K562 (cell line): ENCODE results near the gene MAD1L1.

Experiments
- MAZ ChIP-seq, 2 experiments: fragments of 450-650 bp in 1 of 2; sonication (generic) in 1 of 2; formaldehyde crosslinking; IDR thresholded peaks in 1 of 2; conservative IDR thresholded peaks in 1 of 2; 2 replicates each; pipeline versions ENCODE4 v1.4.0 to v1.5.0; 2020; ENCODE audit warnings: mild to moderate bottlenecking in 1 of 2, missing genetic modification reagents in 1 of 2
- POLR2A ChIP-seq: fragments of 450-650 bp; conservative IDR thresholded peaks from 2 replicates; pipeline ENCODE4 v1.6.1; 2016
- SPI1 ChIP-seq: IDR thresholded peaks from 2 replicates; pipeline ENCODE4 v1.6.1; 2011; ENCODE audit warnings: low read depth, low read length, control low read depth, borderline replicate concordance
- TF ChIP-seq, protein P1 (sequence below), 2 experiments: fragments of 200-800 bp in 1 of 2; sonication (Bioruptor generic) in 1 of 2; sonication (generic) in 1 of 2; formaldehyde crosslinking in 1 of 2; IDR thresholded peaks in 1 of 2; conservative IDR thresholded peaks in 1 of 2; 2 replicates each; pipeline versions ENCODE4 v1.5.0 to v1.6.1; 2016 to 2020; ENCODE audit warnings: missing compliant biosample characterization in 1 of 2, missing genetic modification characterization in 1 of 2, missing genetic modification reagents in 1 of 2
- TF ChIP-seq, protein P2 (sequence below): sonication (generic); formaldehyde crosslinking; IDR thresholded peaks from 2 replicates; pipeline ENCODE4 v1.8.0; 2023; ENCODE audit warnings: mild to moderate bottlenecking, missing genetic modification reagents
- TF ChIP-seq, protein P3 (sequence below), 3 experiments: IDR thresholded peaks in 2 of 3; conservative IDR thresholded peaks in 1 of 3; 2 replicates each; pipeline ENCODE4 v1.5.1; 2011 to 2012; ENCODE audit warnings: low read length in 3 of 3, mild to moderate bottlenecking in 3 of 3, control low read depth in 2 of 3, improper control_type of control experiment in 1 of 3, inconsistent platforms in 1 of 3, low read depth in 1 of 3, mixed read lengths in 1 of 3, moderate library complexity in 1 of 3; ENCODE audit not compliant: insufficient read depth in 2 of 3

DNA sequence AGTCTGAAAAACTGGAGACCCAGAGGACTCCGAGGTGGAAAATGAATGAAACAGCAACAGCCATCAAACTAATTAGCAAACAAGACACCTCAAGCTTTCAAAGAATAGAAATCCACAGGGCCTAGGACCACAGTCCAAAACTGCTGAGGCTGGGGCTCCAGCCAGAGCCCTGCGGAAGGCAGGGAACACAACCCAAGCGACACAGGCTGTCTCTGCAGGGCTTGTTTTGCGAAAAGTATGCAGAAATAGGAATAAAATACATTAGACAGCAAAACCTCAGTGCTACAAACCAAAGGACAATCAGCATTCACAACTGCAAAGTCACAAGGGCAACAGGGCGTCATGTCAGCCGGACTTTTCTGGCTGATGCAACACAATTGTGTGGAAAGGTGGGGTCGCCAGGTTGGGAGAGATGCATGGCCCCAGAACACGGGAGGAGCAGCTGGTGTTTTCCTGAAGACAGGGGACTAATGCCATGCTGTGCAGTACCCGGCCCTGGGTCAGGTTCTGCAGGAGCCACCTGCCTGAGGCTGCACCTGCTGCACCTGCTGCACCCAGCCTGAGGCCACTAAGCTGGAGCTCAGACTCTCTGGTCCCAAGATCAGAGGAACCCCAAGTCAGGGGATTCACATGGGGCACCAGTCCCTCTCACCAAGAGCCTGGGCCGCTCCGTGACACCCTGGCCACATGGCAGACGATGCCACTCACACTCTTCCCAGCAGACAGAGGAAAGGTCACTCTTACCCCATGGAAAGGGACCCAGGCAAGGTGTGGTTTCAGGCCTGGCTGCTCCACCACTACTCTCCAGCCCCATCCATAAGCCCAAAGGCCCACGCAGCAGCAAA is 74.2 kb downstream of the MAD1L1 start:
- no peak for TF ChIP-seq MAZ (CRISPR knock-in tag; conservative IDR thresholded peaks at IDR 0.05 in 1 of 2, IDR thresholded peaks at IDR 0.05 in 1 of 2)
- TF ChIP-seq, protein P1, sequence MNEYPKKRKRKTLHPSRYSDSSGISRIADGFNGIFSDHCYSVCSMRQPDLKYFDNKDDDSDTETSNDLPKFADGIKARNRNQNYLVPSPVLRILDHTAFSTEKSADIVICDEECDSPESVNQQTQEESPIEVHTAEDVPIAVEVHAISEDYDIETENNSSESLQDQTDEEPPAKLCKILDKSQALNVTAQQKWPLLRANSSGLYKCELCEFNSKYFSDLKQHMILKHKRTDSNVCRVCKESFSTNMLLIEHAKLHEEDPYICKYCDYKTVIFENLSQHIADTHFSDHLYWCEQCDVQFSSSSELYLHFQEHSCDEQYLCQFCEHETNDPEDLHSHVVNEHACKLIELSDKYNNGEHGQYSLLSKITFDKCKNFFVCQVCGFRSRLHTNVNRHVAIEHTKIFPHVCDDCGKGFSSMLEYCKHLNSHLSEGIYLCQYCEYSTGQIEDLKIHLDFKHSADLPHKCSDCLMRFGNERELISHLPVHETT (CRISPR knock-in tag; conservative IDR thresholded peaks at IDR 0.05 in 1 of 2, IDR thresholded peaks at IDR 0.05 in 1 of 2) = no peak
- TF ChIP-seq, protein P2, sequence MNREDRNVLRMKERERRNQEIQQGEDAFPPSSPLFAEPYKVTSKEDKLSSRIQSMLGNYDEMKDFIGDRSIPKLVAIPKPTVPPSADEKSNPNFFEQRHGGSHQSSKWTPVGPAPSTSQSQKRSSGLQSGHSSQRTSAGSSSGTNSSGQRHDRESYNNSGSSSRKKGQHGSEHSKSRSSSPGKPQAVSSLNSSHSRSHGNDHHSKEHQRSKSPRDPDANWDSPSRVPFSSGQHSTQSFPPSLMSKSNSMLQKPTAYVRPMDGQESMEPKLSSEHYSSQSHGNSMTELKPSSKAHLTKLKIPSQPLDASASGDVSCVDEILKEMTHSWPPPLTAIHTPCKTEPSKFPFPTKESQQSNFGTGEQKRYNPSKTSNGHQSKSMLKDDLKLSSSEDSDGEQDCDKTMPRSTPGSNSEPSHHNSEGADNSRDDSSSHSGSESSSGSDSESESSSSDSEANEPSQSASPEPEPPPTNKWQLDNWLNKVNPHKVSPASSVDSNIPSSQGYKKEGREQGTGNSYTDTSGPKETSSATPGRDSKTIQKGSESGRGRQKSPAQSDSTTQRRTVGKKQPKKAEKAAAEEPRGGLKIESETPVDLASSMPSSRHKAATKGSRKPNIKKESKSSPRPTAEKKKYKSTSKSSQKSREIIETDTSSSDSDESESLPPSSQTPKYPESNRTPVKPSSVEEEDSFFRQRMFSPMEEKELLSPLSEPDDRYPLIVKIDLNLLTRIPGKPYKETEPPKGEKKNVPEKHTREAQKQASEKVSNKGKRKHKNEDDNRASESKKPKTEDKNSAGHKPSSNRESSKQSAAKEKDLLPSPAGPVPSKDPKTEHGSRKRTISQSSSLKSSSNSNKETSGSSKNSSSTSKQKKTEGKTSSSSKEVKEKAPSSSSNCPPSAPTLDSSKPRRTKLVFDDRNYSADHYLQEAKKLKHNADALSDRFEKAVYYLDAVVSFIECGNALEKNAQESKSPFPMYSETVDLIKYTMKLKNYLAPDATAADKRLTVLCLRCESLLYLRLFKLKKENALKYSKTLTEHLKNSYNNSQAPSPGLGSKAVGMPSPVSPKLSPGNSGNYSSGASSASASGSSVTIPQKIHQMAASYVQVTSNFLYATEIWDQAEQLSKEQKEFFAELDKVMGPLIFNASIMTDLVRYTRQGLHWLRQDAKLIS (CRISPR knock-in tag) = no peak
- TF ChIP-seq, protein P3, sequence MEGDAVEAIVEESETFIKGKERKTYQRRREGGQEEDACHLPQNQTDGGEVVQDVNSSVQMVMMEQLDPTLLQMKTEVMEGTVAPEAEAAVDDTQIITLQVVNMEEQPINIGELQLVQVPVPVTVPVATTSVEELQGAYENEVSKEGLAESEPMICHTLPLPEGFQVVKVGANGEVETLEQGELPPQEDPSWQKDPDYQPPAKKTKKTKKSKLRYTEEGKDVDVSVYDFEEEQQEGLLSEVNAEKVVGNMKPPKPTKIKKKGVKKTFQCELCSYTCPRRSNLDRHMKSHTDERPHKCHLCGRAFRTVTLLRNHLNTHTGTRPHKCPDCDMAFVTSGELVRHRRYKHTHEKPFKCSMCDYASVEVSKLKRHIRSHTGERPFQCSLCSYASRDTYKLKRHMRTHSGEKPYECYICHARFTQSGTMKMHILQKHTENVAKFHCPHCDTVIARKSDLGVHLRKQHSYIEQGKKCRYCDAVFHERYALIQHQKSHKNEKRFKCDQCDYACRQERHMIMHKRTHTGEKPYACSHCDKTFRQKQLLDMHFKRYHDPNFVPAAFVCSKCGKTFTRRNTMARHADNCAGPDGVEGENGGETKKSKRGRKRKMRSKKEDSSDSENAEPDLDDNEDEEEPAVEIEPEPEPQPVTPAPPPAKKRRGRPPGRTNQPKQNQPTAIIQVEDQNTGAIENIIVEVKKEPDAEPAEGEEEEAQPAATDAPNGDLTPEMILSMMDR (IDR thresholded peaks at IDR 0.05 in 2 of 3, conservative IDR thresholded peaks at IDR 0.05 in 1 of 3; ENCODE audit: insufficient read depth in 2 of 3, low read depth in 1 of 3, low read length in 3 of 3) = no peak
- TF ChIP-seq SPI1 = no peak
- no peak for TF ChIP-seq POLR2A
